GM19238 (cell line): ENCODE results near the gene CD8B2.
"Not testable (repeated sequence)": the region's sequence is repeated elsewhere in the genome, so short reads cannot be mapped to it uniquely, and the experiment has no call there.

Experiments
- DNase-seq: peaks from one replicate; pipeline ENCODE4 v3.0.0; 2011; ENCODE audit warnings: low spot score; ENCODE audit not compliant: insufficient read length

Gene CD8B2

GRCh38 chr2:106486551-106487385 lies at the start of gene CD8B2:
Gene CD8B2 (plus strand): TSS chr2:106487364. CDS start chr2:106487427, 63 bp downstream.
- DNase-seq = not testable (repeated sequence)

- DNase-seq = not testable (repeated sequence)
Observed at GRCh38 chr2:106461882-106462281, 25.3 kb upstream of the CD8B2 start.

- DNase-seq = not testable (repeated sequence)
Observed at GRCh38 chr2:106467516-106467915, 19.6 kb upstream of the CD8B2 start.

- DNase-seq = not testable (repeated sequence)
Observed at GRCh38 chr2:106468107-106468506, 19.1 kb upstream of the CD8B2 start, which contains the start of gene RGPD3. Gene RGPD3 (minus strand): TSS chr2:106468413. CDS start chr2:106468288, 125 bp downstream.

- not testable (repeated sequence) for DNase-seq
Observed at GRCh38 chr2:106470658-106471057, 16.5 kb upstream of the CD8B2 start.

- DNase-seq = not testable (repeated sequence)
Observed at GRCh38 chr2:106477647-106478046, 9.5 kb upstream of the CD8B2 start.

GRCh38 chr2:106479563-106479962 lies 7.6 kb upstream of the CD8B2 start:
- not testable (repeated sequence) for DNase-seq

GRCh38 chr2:106487386-106488191 lies 425 bp downstream of the CD8B2 start:
- not testable (repeated sequence) for DNase-seq

- DNase-seq = not testable (repeated sequence)
Observed at GRCh38 chr2:106489701-106490100, 2.5 kb downstream of the CD8B2 start.

GRCh38 chr2:106492399-106492798 lies 5.2 kb downstream of the CD8B2 start:
- DNase-seq = not testable (repeated sequence)

- not testable (repeated sequence) for DNase-seq
Observed at GRCh38 chr2:106492913-106493312, 5.7 kb downstream of the CD8B2 start.

- not testable (repeated sequence) for DNase-seq
Observed at GRCh38 chr2:106498549-106498948, 11.4 kb downstream of the CD8B2 start.

- DNase-seq = not testable (repeated sequence)
Observed at GRCh38 chr2:106500350-106500749, 13.2 kb downstream of the CD8B2 start.

GRCh38 chr2:106502351-106502750 lies 15.2 kb downstream of the CD8B2 start:
- not testable (repeated sequence) for DNase-seq

GRCh38 chr2:106504192-106504591 lies 17.0 kb downstream of the CD8B2 start:
- DNase-seq = not testable (repeated sequence)

- not testable (repeated sequence) for DNase-seq
Observed at GRCh38 chr2:106504787-106505186, 17.6 kb downstream of the CD8B2 start.

GRCh38 chr2:106506002-106506687 lies 19.0 kb downstream of the CD8B2 start:
- not testable (repeated sequence) for DNase-seq

- not testable (repeated sequence) for DNase-seq
Observed at GRCh38 chr2:106508660-106509373, 21.7 kb downstream of the CD8B2 start.

GRCh38 chr2:106509374-106509770 lies 22.2 kb downstream of the CD8B2 start:
- not testable (repeated sequence) for DNase-seq

GRCh38 chr2:106510791-106511190 lies 23.6 kb downstream of the CD8B2 start:
- not testable (repeated sequence) for DNase-seq
